A673 (cell line): ENCODE measurements around the gene ATP1B2. TPM values are rescaled to one million over a fixed set of nuclear protein-coding genes. Genes with fewer than 3 reads are reported as not detected.

ENCODE experiments used
- BruUV-seq: library from RNA; stranded (reverse); fragments of 400-500 nt; replicated peaks from 2 replicates; lab custom pipeline; 2021; lab: Mats Ljungman, UMichigan
- CTCF ChIA-PET: fragments of 300-600 bp; sonication (Branson Sonifier 250); formaldehyde crosslinking; loops from one replicate; lab custom pipeline; 2022; ENCODE audit warnings: antibody characterized with exemption; lab: Charles Lee
- POLR2A ChIA-PET: fragments of 300-600 bp; sonication (Branson Sonifier 250); formaldehyde crosslinking; loops from one replicate; lab custom pipeline; 2022; ENCODE audit warnings: antibody characterized with exemption; ENCODE audit not compliant: low non-redundant PET; lab: Charles Lee
- DNase-seq: peaks from one replicate; pipeline ENCODE4 v3.0.0-alpha.2; 2015; ENCODE audit warnings: low spot score
- H3K27ac ChIP-seq: fragments of 200-600 bp; sonication (generic); 2 replicates; pipeline ENCODE4 v1.5.1; 2016; ENCODE audit warnings: mixed run types, low read depth, mild to moderate bottlenecking, mixed read lengths, antibody characterized with exemption, low read length; ENCODE audit not compliant: poor library complexity, severe bottlenecking
- H3K27me3 ChIP-seq: fragments of 200-600 bp; sonication (generic); replicated peaks from 2 replicates; pipeline ENCODE4 v1.6.1; 2017; ENCODE audit warnings: mixed run types, low read depth, mild to moderate bottlenecking, mixed read lengths, antibody characterized with exemption, low read length; ENCODE audit not compliant: insufficient read depth, poor library complexity
- H3K36me3 ChIP-seq: fragments of 200-600 bp; sonication (generic); 2 replicates; pipeline ENCODE4 v1.6.1; 2016; ENCODE audit warnings: mixed run types, mild to moderate bottlenecking, mixed read lengths, antibody characterized with exemption, low read length; ENCODE audit not compliant: insufficient read depth, poor library complexity, severe bottlenecking
- H3K4me1 ChIP-seq: fragments of 200-600 bp; sonication (generic); 2 replicates; pipeline ENCODE4 v1.6.1; 2017; ENCODE audit warnings: mixed run types, mild to moderate bottlenecking, mixed read lengths, antibody characterized with exemption, low read length; ENCODE audit not compliant: insufficient read depth, poor library complexity, severe bottlenecking
- H3K4me3 ChIP-seq: fragments of 200-600 bp; sonication (generic); 2 replicates; pipeline ENCODE4 v1.5.1; 2016; ENCODE audit warnings: low read depth, mixed run types, mild to moderate bottlenecking, mixed read lengths, low read length; ENCODE audit not compliant: poor library complexity, severe bottlenecking
- H3K9me3 ChIP-seq: fragments of 200-600 bp; sonication (generic); 2 replicates; pipeline ENCODE4 v1.6.1; 2016; ENCODE audit warnings: mixed run types, low read depth, mild to moderate bottlenecking, mixed read lengths, antibody characterized with exemption, low read length; ENCODE audit not compliant: poor library complexity, severe bottlenecking
- EZH2 ChIP-seq: fragments of 200-600 bp; sonication (generic); IDR thresholded peaks from 2 replicates; pipeline ENCODE4 v1.6.1; 2017; ENCODE audit warnings: borderline replicate concordance, low read depth, mild to moderate bottlenecking, mixed read lengths, antibody characterized with exemption, low read length; ENCODE audit not compliant: poor library complexity, severe bottlenecking
- intact Hi-C: fragments of 100-400 bp; cut with micrococcal nuclease; formaldehyde crosslinking; loops from one replicate; pipeline ENCODE4 v1.10.0; 2022; ENCODE audit not compliant: unreplicated experiment
- total RNA-seq: library from RNA; stranded (reverse); gene quantifications from 2 replicates; pipeline ENCODE4 v1.2.3, GENCODE V29; 2021
- TF ChIP-seq, protein P1 (sequence below): fragments of 300-800, 200-600 bp; sonication (generic); conservative IDR thresholded peaks from 2 replicates; pipeline ENCODE4 v1.5.1; 2017; ENCODE audit warnings: low read depth, mild to moderate bottlenecking, antibody characterized with exemption, low read length, moderate library complexity, mixed read lengths

Gene ATP1B2
- total RNA-seq, 1 experiment from 2014 or later, result 3.5 TPM

DNA sequence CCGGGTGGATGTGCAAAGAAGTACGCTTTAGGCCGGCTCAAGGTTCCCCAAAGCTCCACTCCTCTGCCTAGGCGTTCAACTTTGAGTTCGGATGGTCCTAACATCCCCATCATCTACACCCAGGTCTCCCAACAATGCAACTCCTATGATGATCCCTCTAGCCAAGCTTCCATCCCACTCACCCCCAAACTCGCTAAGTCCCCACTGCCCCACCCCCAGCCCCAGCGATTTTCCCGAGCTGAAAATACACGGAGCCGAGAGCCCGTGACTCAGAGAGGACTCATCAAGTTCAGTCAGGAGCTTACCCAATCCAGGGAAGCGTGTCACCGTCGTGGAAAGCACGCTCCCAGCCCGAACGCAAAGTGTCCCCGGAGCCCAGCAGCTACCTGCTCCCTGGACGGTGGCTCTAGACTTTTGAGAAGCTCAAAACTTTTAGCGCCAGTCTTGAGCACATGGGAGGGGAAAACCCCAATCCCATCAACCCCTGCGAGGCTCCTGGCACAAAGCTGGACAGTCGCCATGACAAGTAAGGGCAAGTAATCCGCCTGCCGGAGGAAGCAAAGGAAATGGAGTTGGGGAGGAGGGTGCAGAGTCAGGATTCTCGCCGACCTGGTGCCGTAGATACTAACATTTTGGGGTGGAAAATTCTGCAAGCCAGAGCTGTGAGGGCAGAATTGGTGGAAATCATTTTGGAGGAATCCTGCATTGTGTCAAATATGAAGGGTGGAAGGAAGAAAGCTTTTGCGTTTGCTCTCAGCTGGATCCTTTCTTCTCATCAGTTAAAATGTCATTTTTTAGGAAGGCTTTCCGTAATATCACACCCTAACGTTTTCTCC is 36.6 kb downstream of the ATP1B2 start, which contains the start of gene TP53:
TP53 (minus strand) TSS at position 419 of the 836 bp plus-strand sequence. CDS start 10,896 bp downstream, outside the sequence.
- CTCF ChIA-PET, result interaction anchor here (0.6 to 2.5 kb wide), 12 partner anchors 16 to 656 kb away, joined by 3 to 18 read pairs (median 4); partner anchors contain the start of genes FXR2, MPDU1 and SENP3
- POLR2A ChIA-PET, result interaction anchor here (0.5 to 1.4 kb wide), 7 partner anchors 16 to 445 kb away, joined by 3 to 12 read pairs (median 3); partner anchors contain the start of genes GABARAP, MPDU1 and SOX15
- DNase-seq, result peak; percentile 97
- TF ChIP-seq EZH2, result no peak
- TF ChIP-seq, protein P1, sequence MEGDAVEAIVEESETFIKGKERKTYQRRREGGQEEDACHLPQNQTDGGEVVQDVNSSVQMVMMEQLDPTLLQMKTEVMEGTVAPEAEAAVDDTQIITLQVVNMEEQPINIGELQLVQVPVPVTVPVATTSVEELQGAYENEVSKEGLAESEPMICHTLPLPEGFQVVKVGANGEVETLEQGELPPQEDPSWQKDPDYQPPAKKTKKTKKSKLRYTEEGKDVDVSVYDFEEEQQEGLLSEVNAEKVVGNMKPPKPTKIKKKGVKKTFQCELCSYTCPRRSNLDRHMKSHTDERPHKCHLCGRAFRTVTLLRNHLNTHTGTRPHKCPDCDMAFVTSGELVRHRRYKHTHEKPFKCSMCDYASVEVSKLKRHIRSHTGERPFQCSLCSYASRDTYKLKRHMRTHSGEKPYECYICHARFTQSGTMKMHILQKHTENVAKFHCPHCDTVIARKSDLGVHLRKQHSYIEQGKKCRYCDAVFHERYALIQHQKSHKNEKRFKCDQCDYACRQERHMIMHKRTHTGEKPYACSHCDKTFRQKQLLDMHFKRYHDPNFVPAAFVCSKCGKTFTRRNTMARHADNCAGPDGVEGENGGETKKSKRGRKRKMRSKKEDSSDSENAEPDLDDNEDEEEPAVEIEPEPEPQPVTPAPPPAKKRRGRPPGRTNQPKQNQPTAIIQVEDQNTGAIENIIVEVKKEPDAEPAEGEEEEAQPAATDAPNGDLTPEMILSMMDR, result no peak
- BruUV-seq, result no TSS peak
- intact Hi-C loops, result loop anchor here (5.0 to 10.0 kb wide), 4 partner anchors 60 to 642 kb away; partner anchors contain the start of genes FGF11, MPDU1, SAT2 and SLC16A11
- Histone ChIP-seq H3K36me3 (no peaks in the 10 kb centered on the region), H3K27ac (peak within 1 kb of the TSS; percentile 99), H3K4me1 (peaks cover 20% of the 10 kb centered on the region), H3K27me3 (no peaks in the 10 kb centered on the region), H3K4me3 (peak within 1 kb of the TSS; percentile 91), H3K9me3 (no peaks in the 10 kb centered on the region)

DNA sequence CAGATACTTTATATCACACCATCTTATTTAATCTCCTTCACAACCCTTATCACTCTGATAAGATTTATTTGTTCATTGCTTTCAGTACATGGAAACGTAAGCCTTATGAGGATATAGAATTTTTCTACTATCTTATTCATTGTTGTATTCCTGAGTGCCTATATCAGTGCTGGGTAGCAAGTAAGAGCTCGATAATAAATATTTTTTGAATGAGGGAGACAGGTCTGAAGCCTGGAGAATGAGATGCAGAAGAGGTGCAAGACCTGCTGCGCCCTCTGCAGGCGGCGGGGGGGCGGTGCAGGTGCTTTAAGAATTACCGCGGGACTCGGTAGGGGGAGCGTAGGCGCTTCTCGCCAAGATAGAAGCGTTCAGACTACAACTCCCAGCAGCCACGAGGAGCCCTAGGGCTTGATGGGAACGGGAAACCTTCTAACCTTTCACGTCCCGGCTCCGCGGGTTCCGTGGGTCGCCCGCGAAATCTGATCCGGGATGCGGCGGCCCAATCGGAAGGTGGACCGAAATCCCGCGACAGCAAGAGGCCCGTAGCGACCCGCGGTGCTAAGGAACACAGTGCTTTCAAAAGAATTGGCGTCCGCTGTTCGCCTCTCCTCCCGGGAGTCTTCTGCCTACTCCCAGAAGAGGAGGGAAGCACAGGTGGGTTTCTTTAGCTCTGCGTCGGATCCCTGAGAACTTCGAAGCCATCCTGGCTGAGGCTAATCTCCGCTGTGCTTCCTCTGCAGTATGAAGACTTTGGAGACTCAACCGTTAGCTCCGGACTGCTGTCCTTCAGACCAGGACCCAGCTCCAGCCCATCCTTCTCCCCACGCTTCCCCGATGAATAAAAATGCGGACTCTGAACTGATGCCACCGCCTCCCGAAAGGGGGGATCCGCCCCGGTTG is 37.4 kb downstream of the ATP1B2 start, which contains the start of gene WRAP53:
WRAP53 (plus strand) TSS at position 570 of the 900 bp plus-strand sequence; CDS start at position 742, 172 bp downstream.
- Histone ChIP-seq H3K4me1 (peaks cover 20% of the 10 kb centered on the region), H3K27ac (peak within 1 kb of the TSS; percentile 99), H3K36me3 (no peaks in the 10 kb centered on the region), H3K4me3 (peak within 1 kb of the TSS; percentile 91), H3K9me3 (no peaks in the 10 kb centered on the region), H3K27me3 (no peaks in the 10 kb centered on the region)
- ChIA-PET POLR2A (interaction anchor here (0.5 to 1.4 kb wide), 8 partner anchors 17 to 446 kb away, joined by 3 to 14 read pairs (median 3); partner anchors contain the start of genes GABARAP, MPDU1 and SOX15), CTCF (interaction anchor here (0.6 to 2.5 kb wide), 11 partner anchors 15 to 657 kb away, joined by 3 to 18 read pairs (median 5); partner anchors contain the start of genes FXR2, MPDU1 and SENP3)
- intact Hi-C loops, result loop anchor here (5.0 to 10.0 kb wide), 4 partner anchors 61 to 643 kb away; partner anchors contain the start of genes FGF11, MPDU1, SAT2 and SLC16A11
- BruUV-seq, result no TSS peak
- TF ChIP-seq, protein P1, result peak; percentile 100
- TF ChIP-seq EZH2, result no peak
- peak; percentile 100 for DNase-seq
